Hepatocyte (in vitro differentiated cells): ENCODE results near the gene SPNS2. TPM values are rescaled to one million over a fixed set of nuclear protein-coding genes. Genes with fewer than 3 reads are reported as not detected.
A peak's percentile ranks its signal among the peaks of the same experiment; 100 is the strongest.

Experiments used
- DNase-seq: peaks from one replicate; pipeline ENCODE4 v3.0.0-alpha.2; 2016; ENCODE audit warnings: low spot score
- H2AFZ ChIP-seq: fragments of 200-600 bp; sonication (generic); 2 replicates; pipeline ENCODE4 v1.6.0; 2016; ENCODE audit warnings: antibody characterized with exemption, mild to moderate bottlenecking
- H3K27ac ChIP-seq: fragments of 200-600 bp; sonication (generic); 2 replicates; pipeline ENCODE4 v1.5.1; 2016; ENCODE audit warnings: mild to moderate bottlenecking
- H3K27me3 ChIP-seq: fragments of 200-600 bp; sonication (generic); 2 replicates; pipeline ENCODE4 v1.6.1; 2016
- H3K36me3 ChIP-seq: fragments of 200-600 bp; sonication (generic); replicated peaks from 2 replicates; pipeline ENCODE4 v1.5.1; 2016; ENCODE audit warnings: low read depth; ENCODE audit not compliant: insufficient read depth
- H3K4me1 ChIP-seq: fragments of 200-600 bp; sonication (generic); 2 replicates; pipeline ENCODE4 v1.5.1; 2016; ENCODE audit warnings: mild to moderate bottlenecking, moderate library complexity; ENCODE audit not compliant: insufficient read depth
- H3K4me2 ChIP-seq: fragments of 200-600 bp; sonication (generic); 2 replicates; pipeline ENCODE4 v1.6.0; 2016
- H3K4me3 ChIP-seq: fragments of 200-600 bp; sonication (generic); 2 replicates; pipeline ENCODE4 v1.5.1; 2016; ENCODE audit warnings: mild to moderate bottlenecking
- H3K79me2 ChIP-seq: fragments of 200-600 bp; sonication (generic); 2 replicates; pipeline ENCODE4 v1.6.0; 2017; ENCODE audit warnings: mild to moderate bottlenecking
- H3K9me2 ChIP-seq: fragments of 200-600 bp; sonication (generic); replicated peaks from 2 replicates; pipeline ENCODE4 v1.6.0; 2017; ENCODE audit warnings: mild to moderate bottlenecking; ENCODE audit not compliant: insufficient read depth
- H3K9me3 ChIP-seq: fragments of 200-600 bp; sonication (generic); 2 replicates; pipeline ENCODE4 v1.5.1; 2016; ENCODE audit warnings: low read depth, mild to moderate bottlenecking
- H4K20me1 ChIP-seq: fragments of 200-600 bp; sonication (generic); 2 replicates; pipeline ENCODE4 v1.6.0; 2016; ENCODE audit warnings: mild to moderate bottlenecking; ENCODE audit not compliant: insufficient read depth, poor library complexity, severe bottlenecking
- EZH2 ChIP-seq: fragments of 200-600 bp; sonication (generic); IDR thresholded peaks from 2 replicates; pipeline ENCODE4 v1.6.1; 2016; ENCODE audit warnings: antibody characterized with exemption, mild to moderate bottlenecking, borderline replicate concordance
- EZH2phosphoT487 ChIP-seq: fragments of 200-600 bp; sonication (generic); IDR thresholded peaks from one replicate; pipeline ENCODE4 v1.6.1; 2018; ENCODE audit warnings: antibody characterized with exemption, mild to moderate bottlenecking, low read depth, moderate library complexity; ENCODE audit not compliant: unreplicated experiment, severe bottlenecking
- WGBS: methylation state at CpG from one replicate; pipeline ENCODE4 v1.1.6; 2016; ENCODE audit warnings: low lambda C conversion rate; ENCODE audit errors: missing lambda C conversion rate; 5-methylcytosine and 5-hydroxymethylcytosine counted together
- polyA plus RNA-seq: library from polyadenylated mRNA; unstranded; fragments of >200 nt; fragmentation: Nextera tagmentation; extraction: Ambion mirVana; gene quantifications from 2 replicates; pipeline ENCODE4 v1.2.1, GENCODE V29; 2016
- total RNA-seq: library from RNA; depleted of rRNA; stranded (reverse); fragments of >200 nt; gene quantifications from 2 replicates; pipeline ENCODE4 v1.2.3, GENCODE V29; 2014
- TF ChIP-seq, protein P1 (sequence below): fragments of 200-600 bp; sonication (generic); IDR thresholded peaks from 2 replicates; pipeline ENCODE4 v1.5.1; 2016; ENCODE audit warnings: antibody characterized with exemption, mild to moderate bottlenecking; ENCODE audit not compliant: poor library complexity

SPNS2 gene
- total and polyA plus RNA-seq, 2 experiments from 2014 or later = 5.6 to 10.3 TPM

DNA sequence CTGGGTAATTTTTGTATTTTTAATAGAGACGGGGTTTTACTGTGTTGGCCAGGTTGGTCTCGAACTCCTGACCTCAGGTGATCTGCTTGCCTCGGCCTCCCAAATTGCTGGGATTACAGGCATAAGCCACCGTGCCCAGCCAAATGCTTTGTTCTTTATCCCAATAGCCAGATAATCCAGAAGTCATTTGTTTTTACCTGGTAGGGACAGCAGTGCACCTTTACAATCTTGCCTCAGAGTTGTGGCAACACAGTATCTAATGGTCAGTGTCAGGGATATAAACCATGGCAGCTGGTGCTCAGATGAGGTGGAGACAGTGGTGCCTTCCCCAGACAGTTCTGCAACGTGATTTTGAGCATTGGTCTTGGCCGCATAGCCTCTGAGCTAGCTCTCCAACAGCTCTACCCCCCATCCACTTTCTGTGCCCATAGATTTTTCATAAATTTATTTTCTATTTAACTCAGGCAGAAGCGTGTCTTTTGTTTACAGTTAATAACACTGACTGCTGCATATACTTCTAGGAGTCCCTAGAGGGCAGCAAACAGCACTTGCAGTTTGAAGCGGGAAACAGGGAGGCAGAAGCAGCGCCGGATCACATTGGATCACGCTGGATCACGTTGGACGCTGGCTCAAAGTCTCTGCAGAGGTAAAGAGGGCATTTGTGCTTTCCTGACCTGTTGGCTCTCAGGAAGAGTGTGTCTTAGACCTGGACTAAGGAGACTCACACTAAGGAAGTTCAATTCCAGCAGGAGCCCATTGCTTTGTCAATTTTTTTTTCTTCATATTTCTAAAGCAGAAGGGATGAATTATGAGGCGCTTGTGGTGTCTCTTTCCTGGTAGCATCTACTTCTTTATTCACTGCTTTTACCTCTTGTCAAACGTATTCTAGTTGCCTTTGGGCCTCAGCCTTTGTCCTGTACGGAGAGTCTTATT is 66.8 kb downstream of the SPNS2 start:
- no peaks in the 10 kb centered on the region for H3K36me3 ChIP-seq
- TF ChIP-seq, protein P1, sequence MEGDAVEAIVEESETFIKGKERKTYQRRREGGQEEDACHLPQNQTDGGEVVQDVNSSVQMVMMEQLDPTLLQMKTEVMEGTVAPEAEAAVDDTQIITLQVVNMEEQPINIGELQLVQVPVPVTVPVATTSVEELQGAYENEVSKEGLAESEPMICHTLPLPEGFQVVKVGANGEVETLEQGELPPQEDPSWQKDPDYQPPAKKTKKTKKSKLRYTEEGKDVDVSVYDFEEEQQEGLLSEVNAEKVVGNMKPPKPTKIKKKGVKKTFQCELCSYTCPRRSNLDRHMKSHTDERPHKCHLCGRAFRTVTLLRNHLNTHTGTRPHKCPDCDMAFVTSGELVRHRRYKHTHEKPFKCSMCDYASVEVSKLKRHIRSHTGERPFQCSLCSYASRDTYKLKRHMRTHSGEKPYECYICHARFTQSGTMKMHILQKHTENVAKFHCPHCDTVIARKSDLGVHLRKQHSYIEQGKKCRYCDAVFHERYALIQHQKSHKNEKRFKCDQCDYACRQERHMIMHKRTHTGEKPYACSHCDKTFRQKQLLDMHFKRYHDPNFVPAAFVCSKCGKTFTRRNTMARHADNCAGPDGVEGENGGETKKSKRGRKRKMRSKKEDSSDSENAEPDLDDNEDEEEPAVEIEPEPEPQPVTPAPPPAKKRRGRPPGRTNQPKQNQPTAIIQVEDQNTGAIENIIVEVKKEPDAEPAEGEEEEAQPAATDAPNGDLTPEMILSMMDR = peak; percentile 93
- TF ChIP-seq EZH2phosphoT487 = no peak
- peaks cover 5% of the 10 kb centered on the region for H3K4me1 ChIP-seq
- H3K27ac ChIP-seq = no peak overlapping the region
- no peak overlapping the region for H3K4me3 ChIP-seq
- H4K20me1 ChIP-seq = no peaks in the 10 kb centered on the region
- H3K9me3 ChIP-seq = no peaks in the 10 kb centered on the region
- H3K79me2 ChIP-seq = no peaks in the 10 kb centered on the region
- DNase-seq = peak; percentile 92
- H3K9me2 ChIP-seq = no peaks in the 10 kb centered on the region
- 36% methylated on average over 16 of the region's 16 CpGs for WGBS
- no peaks in the 10 kb centered on the region for H3K27me3 ChIP-seq
- no peak overlapping the region for H3K4me2 ChIP-seq
- no peak overlapping the region for H2AFZ ChIP-seq

DNA sequence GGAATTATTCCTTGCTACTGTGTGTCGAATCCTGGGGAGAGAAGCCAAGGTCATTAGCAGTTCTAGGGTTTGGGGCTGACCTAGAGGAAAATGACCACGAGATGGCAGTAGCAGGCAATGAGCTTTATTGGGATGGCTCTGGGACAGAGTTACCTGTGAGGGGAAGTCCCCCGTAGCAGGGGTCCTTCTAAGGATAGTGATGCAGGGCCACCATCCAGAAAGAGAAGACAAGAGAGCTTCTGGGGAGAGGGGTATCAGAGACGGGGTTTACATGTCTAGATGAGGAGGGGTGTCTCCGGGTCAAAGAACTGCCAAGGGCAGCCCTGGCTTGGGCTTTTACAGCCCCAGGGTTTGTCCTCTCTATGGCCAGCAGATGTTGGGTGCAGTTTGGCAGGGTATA is 68.1 kb downstream of the SPNS2 start:
- DNase-seq = peak; percentile 84
- Histone ChIP-seq H3K36me3 (no peaks in the 10 kb centered on the region), H3K9me3 (no peaks in the 10 kb centered on the region), H3K9me2 (no peaks in the 10 kb centered on the region), H3K27ac (no peak overlapping the region), H4K20me1 (no peaks in the 10 kb centered on the region), H3K4me2 (no peak overlapping the region), H3K27me3 (no peaks in the 10 kb centered on the region), H3K4me1 (peaks cover 5% of the 10 kb centered on the region), H2AFZ (no peak overlapping the region), H3K4me3 (no peak overlapping the region), H3K79me2 (no peaks in the 10 kb centered on the region)
- TF ChIP-seq EZH2phosphoT487 (no peak), EZH2 (no peak)
- TF ChIP-seq, protein P1 = peak; percentile 84
- 12% methylated on average over 5 of the region's 5 CpGs for WGBS

DNA sequence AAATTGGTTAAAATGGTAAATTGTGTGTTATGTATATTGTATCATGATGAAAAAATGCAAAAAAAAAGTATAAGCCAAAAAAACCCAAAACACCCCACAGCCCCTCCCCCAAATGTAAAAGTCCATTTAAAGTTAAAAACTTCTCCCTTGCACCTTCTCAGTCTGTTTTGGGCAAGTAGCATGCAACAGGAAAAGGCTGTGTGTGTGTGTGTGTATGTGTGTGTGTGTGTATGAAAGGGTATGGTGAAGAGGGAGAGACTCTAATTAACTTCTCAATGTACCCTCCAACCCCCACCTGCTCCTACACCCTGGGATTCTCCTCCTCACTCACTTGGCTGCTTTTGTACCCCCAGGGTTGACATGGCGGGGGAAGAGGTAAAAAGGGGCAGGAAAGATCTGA is 70.9 kb downstream of the SPNS2 start:
- Histone ChIP-seq H3K36me3 (no peaks in the 10 kb centered on the region), H3K4me2 (no peak overlapping the region), H3K9me2 (no peaks in the 10 kb centered on the region), H3K9me3 (no peaks in the 10 kb centered on the region), H3K4me1 (peaks cover 10% of the 10 kb centered on the region), H3K27ac (no peak overlapping the region), H3K79me2 (no peaks in the 10 kb centered on the region), H3K27me3 (no peaks in the 10 kb centered on the region), H4K20me1 (no peaks in the 10 kb centered on the region), H3K4me3 (no peak overlapping the region), H2AFZ (no peak overlapping the region)
- DNase-seq = no peak
- TF ChIP-seq, protein P1 = no peak
- TF ChIP-seq EZH2phosphoT487 (no peak), EZH2 (no peak)
- 38% methylated on average over 1 of the region's 1 CpG for WGBS
